ELR (cell line): ENCODE measurements around the gene PGM2.

ENCODE experiments used
- DNase-seq: peaks from one replicate; pipeline ENCODE4 v3.0.0-alpha.2; 2015; ENCODE audit warnings: low read depth

PGM2 gene

GRCh38 chr4:37864786-37865185 is 38.3 kb downstream of the PGM2 start:
- DNase-seq, result no peak

- DNase-seq, result no peak
These were observed 39.0 kb downstream of the PGM2 start for GRCh38 chr4:37865450-37865849.

- no peak for DNase-seq
These were observed 40.6 kb downstream of the PGM2 start for GRCh38 chr4:37867102-37867501.

GRCh38 chr4:37868238-37868637 is 41.8 kb downstream of the PGM2 start:
- no peak for DNase-seq

- DNase-seq, result no peak
These were observed 46.0 kb downstream of the PGM2 start for GRCh38 chr4:37872310-37872988.

- peak; percentile 64 for DNase-seq
These were observed 46.9 kb downstream of the PGM2 start for GRCh38 chr4:37873386-37873785.

GRCh38 chr4:37876156-37876555 is 49.7 kb downstream of the PGM2 start:
- no peak for DNase-seq

- DNase-seq, result no peak
These were observed 52.9 kb downstream of the PGM2 start for GRCh38 chr4:37879365-37879764.

- DNase-seq, result no peak
These were observed 55.3 kb downstream of the PGM2 start for GRCh38 chr4:37881811-37882210.

GRCh38 chr4:37882665-37883296 is 56.3 kb downstream of the PGM2 start:
- DNase-seq, result peak; percentile 19

GRCh38 chr4:37884855-37885487 is 58.5 kb downstream of the PGM2 start:
- no peak for DNase-seq

- DNase-seq, result no peak
These were observed 59.0 kb downstream of the PGM2 start for GRCh38 chr4:37885496-37885895.

GRCh38 chr4:37889849-37890800 is 63.6 kb downstream of the PGM2 start:
- DNase-seq, result no peak

- peak; percentile 33 for DNase-seq
These were observed 64.3 kb downstream of the PGM2 start, which contains the start of gene TBC1D1 for GRCh38 chr4:37890801-37891259. Gene TBC1D1 (plus strand): TSS chr4:37891084. CDS start chr4:37902096, 11,012 bp downstream.

- DNase-seq, result peak; percentile 24
These were observed 65.0 kb downstream of the PGM2 start for GRCh38 chr4:37891260-37892159.

GRCh38 chr4:37892641-37893040 is 66.2 kb downstream of the PGM2 start:
- DNase-seq, result no peak

- DNase-seq, result no peak
These were observed 66.7 kb downstream of the PGM2 start for GRCh38 chr4:37893164-37893563.

GRCh38 chr4:37895271-37895670 is 68.8 kb downstream of the PGM2 start:
- DNase-seq, result no peak

- no peak for DNase-seq
These were observed 69.8 kb downstream of the PGM2 start for GRCh38 chr4:37896206-37896860.

GRCh38 chr4:37902212-37902611 is 75.7 kb downstream of the PGM2 start:
- no peak for DNase-seq
